H9 (cell line): ENCODE data around the gene TRIL. TPM values are rescaled to one million over a fixed set of nuclear protein-coding genes. Genes with fewer than 3 reads are reported as not detected.

Experiments used
- DNase-seq: peaks from one replicate; pipeline ENCODE4 v3.0.0-alpha.2; 2017
- H2AFZ ChIP-seq: one replicate; pipeline ENCODE4 v1.6.1; 2013; ENCODE audit warnings: mild to moderate bottlenecking, low read length, control low read depth, moderate library complexity
- H2AK5ac ChIP-seq: 2 replicates; pipeline ENCODE4 v1.6.1; 2013; ENCODE audit warnings: low read length, control low read depth, mixed read lengths; ENCODE audit not compliant: insufficient read length
- H2BK120ac ChIP-seq: one replicate; pipeline ENCODE4 v1.6.1; 2013; ENCODE audit warnings: low read depth, mild to moderate bottlenecking, low read length, control low read depth, inconsistent platforms; ENCODE audit not compliant: poor library complexity, severe bottlenecking
- H2BK12ac ChIP-seq: 2 replicates; pipeline ENCODE4 v1.6.1; 2013; ENCODE audit warnings: low read length, control low read depth, mixed read lengths, low read depth; ENCODE audit not compliant: insufficient read length
- H2BK15ac ChIP-seq: 2 replicates; pipeline ENCODE4 v1.6.1; 2013; ENCODE audit warnings: low read depth, low read length, control low read depth
- H2BK20ac ChIP-seq: one replicate; pipeline ENCODE4 v1.6.1; 2013; ENCODE audit warnings: low read depth, mild to moderate bottlenecking, low read length, control low read depth, inconsistent platforms; ENCODE audit not compliant: poor library complexity, severe bottlenecking
- H2BK5ac ChIP-seq: 2 replicates; pipeline ENCODE4 v1.6.1; 2013; ENCODE audit warnings: low read length, control low read depth, mixed read lengths; ENCODE audit not compliant: insufficient read length
- H3K14ac ChIP-seq: 2 replicates; pipeline ENCODE4 v1.6.1; 2013; ENCODE audit warnings: low read length, control low read depth; ENCODE audit not compliant: insufficient read depth
- H3K18ac ChIP-seq: 2 replicates; pipeline ENCODE4 v1.6.1; 2013; ENCODE audit warnings: low read depth, mild to moderate bottlenecking, mixed read lengths, low read length, control low read depth; ENCODE audit not compliant: insufficient read length
- H3K23ac ChIP-seq: 2 replicates; pipeline ENCODE4 v1.6.1; 2013; ENCODE audit warnings: low read length, control low read depth, mixed read lengths, low read depth; ENCODE audit not compliant: insufficient read length
- H3K23me2 ChIP-seq: 2 replicates; pipeline ENCODE4 v1.6.1; 2013; ENCODE audit warnings: low read depth, mild to moderate bottlenecking, mixed read lengths, low read length, control low read depth; ENCODE audit not compliant: insufficient read length, poor library complexity, severe bottlenecking
- H3K27ac ChIP-seq: 2 replicates; pipeline ENCODE4 v1.5.1; 2013; ENCODE audit warnings: low read length, control low read depth, mixed read lengths, low read depth; ENCODE audit not compliant: insufficient read length
- H3K27me3 ChIP-seq: 2 replicates; pipeline ENCODE4 v1.6.1; 2013; ENCODE audit warnings: low read length, control low read depth, inconsistent platforms; ENCODE audit not compliant: insufficient read depth
- H3K4ac ChIP-seq: 2 replicates; pipeline ENCODE4 v1.6.1; 2013; ENCODE audit warnings: low read depth, mild to moderate bottlenecking, control low read depth, inconsistent platforms, low read length, moderate library complexity
- H3K4me1 ChIP-seq: 2 replicates; pipeline ENCODE4 v1.6.1; 2013; ENCODE audit warnings: low read length, control low read depth, inconsistent platforms; ENCODE audit not compliant: insufficient read depth
- H3K4me2 ChIP-seq: 2 replicates; pipeline ENCODE4 v1.6.1; 2013; ENCODE audit warnings: low read length, control low read depth, mixed read lengths; ENCODE audit not compliant: insufficient read length, insufficient read depth
- H3K56ac ChIP-seq: 2 replicates; pipeline ENCODE4 v1.6.1; 2013; ENCODE audit warnings: low read depth, mild to moderate bottlenecking, mixed read lengths, low read length, control low read depth; ENCODE audit not compliant: insufficient read length
- H3K79me1 ChIP-seq: 2 replicates; pipeline ENCODE4 v1.6.1; 2013; ENCODE audit warnings: low read depth, mild to moderate bottlenecking, moderate library complexity, low read length, control low read depth, inconsistent platforms; ENCODE audit not compliant: insufficient read depth, poor library complexity, severe bottlenecking
- H3K79me2 ChIP-seq: 2 replicates; pipeline ENCODE4 v1.6.1; 2013; ENCODE audit warnings: low read length, control low read depth, inconsistent platforms; ENCODE audit not compliant: insufficient read depth
- H3K9ac ChIP-seq: 2 replicates; pipeline ENCODE4 v1.6.1; 2013; ENCODE audit warnings: low read length, control low read depth, mixed read lengths; ENCODE audit not compliant: insufficient read length; ENCODE audit errors: extremely low read depth
- H3K9me3 ChIP-seq: one replicate; pipeline ENCODE4 v1.6.1; 2013; ENCODE audit warnings: low read depth, low read length, inconsistent platforms; ENCODE audit not compliant: control insufficient read depth
- H3T11ph ChIP-seq: one replicate; pipeline ENCODE4 v1.6.1; 2013; ENCODE audit warnings: mild to moderate bottlenecking, low read length, control low read depth, inconsistent platforms
- H4K20me1 ChIP-seq: one replicate; pipeline ENCODE4 v1.6.1; 2013; ENCODE audit not compliant: control insufficient read depth, insufficient read length, insufficient read depth
- H4K5ac ChIP-seq: 2 replicates; pipeline ENCODE4 v1.6.1; 2013; ENCODE audit warnings: low read depth, mild to moderate bottlenecking, mixed read lengths, low read length, control low read depth; ENCODE audit not compliant: insufficient read length
- H4K8ac ChIP-seq: replicated peaks from 2 replicates; pipeline ENCODE4 v1.6.1; 2013; ENCODE audit warnings: low read length, control low read depth, mixed read lengths, low read depth; ENCODE audit not compliant: insufficient read length
- H4K91ac ChIP-seq: 2 replicates; pipeline ENCODE4 v1.6.1; 2013; ENCODE audit warnings: low read depth, mild to moderate bottlenecking, moderate library complexity, mixed read lengths, low read length, control low read depth; ENCODE audit not compliant: insufficient read length
- H3K27ac Mint-ChIP-seq, 3 experiments: 2 replicates in 2 of 3; 3 replicates in 1 of 3; pipeline ENCODE4 v1.8.0; 2020 to 2021; ENCODE audit warnings: mixed read lengths in 3 of 3, mild to moderate bottlenecking in 1 of 3, moderate library complexity in 1 of 3
- H3K27me3 Mint-ChIP-seq: 2 replicates; pipeline ENCODE4 v1.8.0; 2021; ENCODE audit warnings: low read depth, mild to moderate bottlenecking, moderate library complexity, mixed read lengths
- H3K36me3 Mint-ChIP-seq, 3 experiments: 2 replicates in 2 of 3; 3 replicates in 1 of 3; pipeline ENCODE4 v1.8.0; 2020 to 2021; ENCODE audit warnings: low read depth in 3 of 3, mixed read lengths in 3 of 3; ENCODE audit not compliant: insufficient read depth in 1 of 3
- H3K4me1 Mint-ChIP-seq, 2 experiments: 2 replicates each; pipeline ENCODE4 v1.8.0; 2020; ENCODE audit warnings: mixed read lengths in 2 of 2
- H3K4me3 Mint-ChIP-seq, 2 experiments: 2 replicates in 1 of 2; 3 replicates in 1 of 2; pipeline ENCODE4 v1.8.0; 2020 to 2021; ENCODE audit warnings: mild to moderate bottlenecking in 2 of 2, mixed read lengths in 2 of 2, moderate library complexity in 1 of 2
- H3K9me3 Mint-ChIP-seq, 2 experiments: 2 replicates in 1 of 2; 3 replicates in 1 of 2; pipeline ENCODE4 v1.8.0; 2020; ENCODE audit warnings: mild to moderate bottlenecking in 2 of 2, mixed read lengths in 2 of 2, moderate library complexity in 1 of 2
- WGBS: extraction: QIAGEN DNeasy Blood & Tissue Kit; methylation state at CpG from one replicate; pipeline ENCODE4 v1.1.7; 2013; ENCODE audit warnings: missing lambda C conversion rate, low lambda C conversion rate, mixed read lengths; ENCODE audit not compliant: insufficient read length; ENCODE audit errors: extremely low coverage; 5-methylcytosine and 5-hydroxymethylcytosine counted together
- total RNA-seq: library from RNA; stranded (reverse); gene quantifications from 2 replicates; pipeline ENCODE4 v1.2.1, GENCODE V29; 2021
- TF ChIP-seq, protein P1 (sequence below): fragments of 200-600 bp; sonication (generic); conservative IDR thresholded peaks from 3 replicates; pipeline ENCODE4 v1.8.0; 2021; ENCODE audit warnings: antibody characterized with exemption, mild to moderate bottlenecking

Gene TRIL
- total RNA-seq, 1 experiment from 2014 or later: 3.1 TPM

DNA sequence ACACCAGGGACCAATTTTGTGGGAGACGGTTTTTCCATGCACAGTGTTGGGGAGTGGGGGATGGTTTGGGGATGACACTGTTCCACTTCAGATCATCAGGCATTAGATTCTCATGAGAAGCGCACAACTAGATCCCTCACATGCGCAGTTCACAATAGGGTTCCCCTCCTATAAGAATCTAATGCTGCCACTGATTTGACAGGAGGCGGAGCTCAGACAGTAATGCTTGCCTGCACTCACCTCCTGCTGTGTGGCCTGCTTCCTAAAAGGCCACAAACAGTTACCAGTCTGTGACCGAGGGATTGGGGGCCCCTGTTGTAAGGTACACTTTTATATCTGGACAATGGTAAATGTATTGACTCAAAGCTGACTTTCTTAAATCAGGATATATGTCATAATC is 45.6 kb upstream of the TRIL start:
- H3K27ac ChIP-seq: no peak overlapping the region
- no peaks in the 10 kb centered on the region for H3K79me1 ChIP-seq
- Mint-ChIP-seq H3K4me1 (peaks cover 19 to 37% of the 10 kb centered on the region in 2 experiments), H3K27me3 (no peaks in the 10 kb centered on the region), H3K27ac (no peak overlapping the region), H3K9me3 (peaks cover 11 to 12% of the 10 kb centered on the region in 2 experiments), H3K4me3 (no peak overlapping the region), H3K36me3 (peaks cover 0 to 21% (median 10%) of the 10 kb centered on the region in 3 experiments; a peak in 6 of 7 replicates)
- no peaks in the 10 kb centered on the region for H4K20me1 ChIP-seq
- H2BK120ac ChIP-seq: no peak overlapping the region
- no peak overlapping the region for H3K4ac ChIP-seq
- H3K23ac ChIP-seq: no peak overlapping the region
- no peak overlapping the region for H2AFZ ChIP-seq
- H3K4me1 ChIP-seq: no peaks in the 10 kb centered on the region
- no peak overlapping the region for H4K5ac ChIP-seq
- no peak overlapping the region for H3K9ac ChIP-seq
- H4K91ac ChIP-seq: no peak overlapping the region
- DNase-seq: no peak
- no peak overlapping the region for H4K8ac ChIP-seq
- no peak overlapping the region for H3K56ac ChIP-seq
- no peak overlapping the region for H3K18ac ChIP-seq
- no peaks in the 10 kb centered on the region for H3K9me3 ChIP-seq
- H3K23me2 ChIP-seq: no peaks in the 10 kb centered on the region
- H2BK20ac ChIP-seq: no peak overlapping the region
- TF ChIP-seq, protein P1, sequence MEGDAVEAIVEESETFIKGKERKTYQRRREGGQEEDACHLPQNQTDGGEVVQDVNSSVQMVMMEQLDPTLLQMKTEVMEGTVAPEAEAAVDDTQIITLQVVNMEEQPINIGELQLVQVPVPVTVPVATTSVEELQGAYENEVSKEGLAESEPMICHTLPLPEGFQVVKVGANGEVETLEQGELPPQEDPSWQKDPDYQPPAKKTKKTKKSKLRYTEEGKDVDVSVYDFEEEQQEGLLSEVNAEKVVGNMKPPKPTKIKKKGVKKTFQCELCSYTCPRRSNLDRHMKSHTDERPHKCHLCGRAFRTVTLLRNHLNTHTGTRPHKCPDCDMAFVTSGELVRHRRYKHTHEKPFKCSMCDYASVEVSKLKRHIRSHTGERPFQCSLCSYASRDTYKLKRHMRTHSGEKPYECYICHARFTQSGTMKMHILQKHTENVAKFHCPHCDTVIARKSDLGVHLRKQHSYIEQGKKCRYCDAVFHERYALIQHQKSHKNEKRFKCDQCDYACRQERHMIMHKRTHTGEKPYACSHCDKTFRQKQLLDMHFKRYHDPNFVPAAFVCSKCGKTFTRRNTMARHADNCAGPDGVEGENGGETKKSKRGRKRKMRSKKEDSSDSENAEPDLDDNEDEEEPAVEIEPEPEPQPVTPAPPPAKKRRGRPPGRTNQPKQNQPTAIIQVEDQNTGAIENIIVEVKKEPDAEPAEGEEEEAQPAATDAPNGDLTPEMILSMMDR: no peak
- no peak overlapping the region for H2BK15ac ChIP-seq
- no peak overlapping the region for H3K4me2 ChIP-seq
- WGBS: no CpG with 5 or more reads among the region's 5 CpGs
- no peaks in the 10 kb centered on the region for H3K79me2 ChIP-seq
- H3K14ac ChIP-seq: no peak overlapping the region
- no peak overlapping the region for H2BK12ac ChIP-seq
- no peak overlapping the region for H2AK5ac ChIP-seq
- no peak overlapping the region for H3T11ph ChIP-seq
- no peak overlapping the region for H2BK5ac ChIP-seq
- no peaks in the 10 kb centered on the region for H3K27me3 ChIP-seq
